Measurements from ENCODE around the gene B3GNT3.

B3GNT3 gene

DNA sequence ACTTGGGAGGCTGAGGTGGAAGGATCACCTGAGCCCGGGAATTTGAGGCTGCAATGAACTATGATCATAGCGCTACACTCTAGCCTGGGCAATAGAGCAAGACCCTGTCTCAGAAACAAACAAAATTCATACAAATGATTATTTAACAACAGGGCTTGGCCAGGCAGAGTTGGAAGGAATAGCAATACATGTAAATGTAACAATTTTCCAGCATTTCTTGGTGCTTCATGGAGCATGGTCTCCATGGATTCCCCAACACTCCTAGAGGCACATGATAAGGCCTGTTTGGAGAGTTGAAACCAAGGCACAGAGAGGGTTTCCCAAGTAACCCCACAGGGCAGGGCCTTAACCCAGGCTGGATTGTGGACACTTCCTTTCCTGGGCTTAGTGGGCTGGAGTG lies 16.2 kb downstream of the B3GNT3 start:
- TF ChIP-seq, protein P1, sequence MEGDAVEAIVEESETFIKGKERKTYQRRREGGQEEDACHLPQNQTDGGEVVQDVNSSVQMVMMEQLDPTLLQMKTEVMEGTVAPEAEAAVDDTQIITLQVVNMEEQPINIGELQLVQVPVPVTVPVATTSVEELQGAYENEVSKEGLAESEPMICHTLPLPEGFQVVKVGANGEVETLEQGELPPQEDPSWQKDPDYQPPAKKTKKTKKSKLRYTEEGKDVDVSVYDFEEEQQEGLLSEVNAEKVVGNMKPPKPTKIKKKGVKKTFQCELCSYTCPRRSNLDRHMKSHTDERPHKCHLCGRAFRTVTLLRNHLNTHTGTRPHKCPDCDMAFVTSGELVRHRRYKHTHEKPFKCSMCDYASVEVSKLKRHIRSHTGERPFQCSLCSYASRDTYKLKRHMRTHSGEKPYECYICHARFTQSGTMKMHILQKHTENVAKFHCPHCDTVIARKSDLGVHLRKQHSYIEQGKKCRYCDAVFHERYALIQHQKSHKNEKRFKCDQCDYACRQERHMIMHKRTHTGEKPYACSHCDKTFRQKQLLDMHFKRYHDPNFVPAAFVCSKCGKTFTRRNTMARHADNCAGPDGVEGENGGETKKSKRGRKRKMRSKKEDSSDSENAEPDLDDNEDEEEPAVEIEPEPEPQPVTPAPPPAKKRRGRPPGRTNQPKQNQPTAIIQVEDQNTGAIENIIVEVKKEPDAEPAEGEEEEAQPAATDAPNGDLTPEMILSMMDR (IDR thresholded peaks at IDR 0.05): no peak

DNA sequence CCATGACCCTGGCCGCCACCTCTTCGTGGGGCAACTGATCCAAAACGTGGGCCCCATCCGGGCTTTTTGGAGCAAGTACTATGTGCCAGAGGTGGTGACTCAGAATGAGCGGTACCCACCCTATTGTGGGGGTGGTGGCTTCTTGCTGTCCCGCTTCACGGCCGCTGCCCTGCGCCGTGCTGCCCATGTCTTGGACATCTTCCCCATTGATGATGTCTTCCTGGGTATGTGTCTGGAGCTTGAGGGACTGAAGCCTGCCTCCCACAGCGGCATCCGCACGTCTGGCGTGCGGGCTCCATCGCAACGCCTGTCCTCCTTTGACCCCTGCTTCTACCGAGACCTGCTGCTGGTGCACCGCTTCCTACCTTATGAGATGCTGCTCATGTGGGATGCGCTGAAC lies 16.7 kb downstream of the B3GNT3 start:
- TF ChIP-seq, protein P1 (IDR thresholded peaks at IDR 0.05): no peak

DNA sequence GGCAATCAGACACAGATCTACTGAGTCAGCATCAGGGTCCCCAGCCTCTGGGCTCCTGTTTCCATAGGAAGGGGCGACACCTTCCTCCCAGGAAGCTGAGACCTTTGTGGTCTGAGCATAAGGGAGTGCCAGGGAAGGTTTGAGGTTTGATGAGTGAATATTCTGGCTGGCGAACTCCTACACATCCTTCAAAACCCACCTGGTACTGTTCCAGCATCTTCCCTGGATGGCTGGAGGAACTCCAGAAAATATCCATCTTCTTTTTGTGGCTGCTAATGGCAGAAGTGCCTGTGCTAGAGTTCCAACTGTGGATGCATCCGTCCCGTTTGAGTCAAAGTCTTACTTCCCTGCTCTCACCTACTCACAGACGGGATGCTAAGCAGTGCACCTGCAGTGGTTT lies 17.2 kb downstream of the B3GNT3 start:
- TF ChIP-seq, protein P1 (IDR thresholded peaks at IDR 0.05): no peak

- TF ChIP-seq, protein P1 (IDR thresholded peaks at IDR 0.05): no peak
These were observed 22.9 kb downstream of the B3GNT3 start for GRCh38 chr19:17817668-17818363.

DNA sequence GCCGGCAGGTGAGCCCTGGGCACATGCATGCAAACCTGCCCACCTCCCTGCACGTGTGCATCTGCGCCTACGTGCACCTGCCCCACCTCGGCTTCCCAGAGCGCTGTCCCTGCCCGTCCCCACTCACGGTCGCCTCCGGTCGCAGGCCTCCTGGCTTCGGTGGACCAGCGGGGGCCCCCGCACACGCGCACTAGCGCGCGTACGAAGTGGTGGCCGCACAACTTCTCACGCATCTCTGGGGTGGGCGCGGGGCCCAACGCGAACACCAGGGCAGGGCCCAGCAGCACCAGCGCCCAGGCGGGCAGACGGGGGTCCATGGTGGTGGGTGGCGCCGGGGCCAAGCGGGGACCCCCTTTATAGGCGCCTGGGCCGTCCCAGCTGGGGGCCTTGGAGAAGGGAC lies 26.3 kb downstream of the B3GNT3 start, which contains the start of gene INSL3:
Gene INSL3, minus strand, starts transcription at position 330 of the 400 bp plus-strand sequence. Its CDS starts 13 bp downstream, at position 317.
- TF ChIP-seq, protein P1 (IDR thresholded peaks at IDR 0.05): no peak

GRCh38 chr19:17824339-17824738 lies 29.4 kb downstream of the B3GNT3 start:
- TF ChIP-seq, protein P1 (IDR thresholded peaks at IDR 0.05): no peak

DNA sequence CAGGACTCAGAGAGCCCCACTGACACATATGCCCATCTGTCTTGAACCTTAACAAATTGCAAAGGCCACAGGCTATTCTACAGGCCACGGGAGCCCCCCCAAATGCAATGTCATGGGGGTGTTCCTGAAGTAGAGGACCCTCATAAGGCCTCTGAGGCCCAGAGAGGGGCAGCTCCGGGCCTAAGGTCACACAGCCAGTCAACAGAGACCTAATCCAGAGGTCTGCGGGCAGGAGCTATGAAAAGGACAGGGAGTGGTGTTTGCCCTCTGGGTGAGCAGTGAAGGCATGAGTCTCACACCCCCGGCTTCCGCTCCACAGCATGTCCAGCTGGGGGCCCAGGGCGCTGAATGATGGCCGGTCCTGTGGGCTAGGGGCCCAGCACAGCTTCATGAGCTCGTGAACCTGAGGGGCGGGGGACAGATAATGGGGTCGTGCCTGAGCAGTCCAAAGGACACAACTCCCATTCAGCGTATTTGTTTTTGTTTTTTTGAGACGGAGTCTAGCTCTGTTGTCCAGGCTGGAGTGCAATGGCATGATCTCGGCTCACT lies 31.6 kb downstream of the B3GNT3 start:
- TF ChIP-seq, protein P1 (IDR thresholded peaks at IDR 0.05): no peak

All from LNCAP (cell line).